Measurements from ENCODE around the gene MISFA. TPM values are rescaled to one million over a fixed set of nuclear protein-coding genes. Genes with fewer than 3 reads are reported as not detected.

MISFA gene
- total RNA-seq, 4 donors from 2014 or later = 1.3 to 2.8 (median 2.1) TPM; not detected in 1

DNA sequence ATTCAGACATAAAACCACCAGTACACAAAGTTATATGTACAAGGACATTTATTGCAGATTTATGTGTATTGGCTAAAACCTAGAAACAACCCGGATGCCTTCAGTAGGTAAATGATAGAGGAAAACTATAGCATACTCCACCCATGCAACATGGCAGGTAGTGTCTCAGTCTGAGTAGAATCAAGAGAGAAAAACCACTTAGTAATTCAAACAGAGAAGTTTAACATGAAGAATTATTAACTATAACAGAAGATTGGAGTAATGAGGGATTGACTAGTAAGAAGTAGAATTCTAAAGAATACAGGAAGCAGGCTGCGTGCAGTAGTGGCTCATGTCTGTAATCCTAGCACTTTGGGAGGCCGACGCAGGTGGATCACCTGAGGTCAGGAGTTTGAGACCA is 50.8 kb downstream of the MISFA start:
- WGBS, 2 donors = 91 to 97% methylated on average over 4 of the region's 4 CpGs
- no peak overlapping the region for H3K4me3 ChIP-seq (ENCODE audit: low read depth, poor library complexity, severe bottlenecking)
- intact Hi-C loops (cut with DNase I; ENCODE audit: low total_unique reads) = no loop called here
- TF ChIP-seq, protein P1, sequence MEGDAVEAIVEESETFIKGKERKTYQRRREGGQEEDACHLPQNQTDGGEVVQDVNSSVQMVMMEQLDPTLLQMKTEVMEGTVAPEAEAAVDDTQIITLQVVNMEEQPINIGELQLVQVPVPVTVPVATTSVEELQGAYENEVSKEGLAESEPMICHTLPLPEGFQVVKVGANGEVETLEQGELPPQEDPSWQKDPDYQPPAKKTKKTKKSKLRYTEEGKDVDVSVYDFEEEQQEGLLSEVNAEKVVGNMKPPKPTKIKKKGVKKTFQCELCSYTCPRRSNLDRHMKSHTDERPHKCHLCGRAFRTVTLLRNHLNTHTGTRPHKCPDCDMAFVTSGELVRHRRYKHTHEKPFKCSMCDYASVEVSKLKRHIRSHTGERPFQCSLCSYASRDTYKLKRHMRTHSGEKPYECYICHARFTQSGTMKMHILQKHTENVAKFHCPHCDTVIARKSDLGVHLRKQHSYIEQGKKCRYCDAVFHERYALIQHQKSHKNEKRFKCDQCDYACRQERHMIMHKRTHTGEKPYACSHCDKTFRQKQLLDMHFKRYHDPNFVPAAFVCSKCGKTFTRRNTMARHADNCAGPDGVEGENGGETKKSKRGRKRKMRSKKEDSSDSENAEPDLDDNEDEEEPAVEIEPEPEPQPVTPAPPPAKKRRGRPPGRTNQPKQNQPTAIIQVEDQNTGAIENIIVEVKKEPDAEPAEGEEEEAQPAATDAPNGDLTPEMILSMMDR (IDR thresholded peaks at IDR 0.05) = no peak
- no peak for TF ChIP-seq POLR2A (IDR thresholded peaks at IDR 0.05)
- DNase-seq (ENCODE audit: low spot score in 2 of 2) = peak in 1 of 2 donors; percentile 4

DNA sequence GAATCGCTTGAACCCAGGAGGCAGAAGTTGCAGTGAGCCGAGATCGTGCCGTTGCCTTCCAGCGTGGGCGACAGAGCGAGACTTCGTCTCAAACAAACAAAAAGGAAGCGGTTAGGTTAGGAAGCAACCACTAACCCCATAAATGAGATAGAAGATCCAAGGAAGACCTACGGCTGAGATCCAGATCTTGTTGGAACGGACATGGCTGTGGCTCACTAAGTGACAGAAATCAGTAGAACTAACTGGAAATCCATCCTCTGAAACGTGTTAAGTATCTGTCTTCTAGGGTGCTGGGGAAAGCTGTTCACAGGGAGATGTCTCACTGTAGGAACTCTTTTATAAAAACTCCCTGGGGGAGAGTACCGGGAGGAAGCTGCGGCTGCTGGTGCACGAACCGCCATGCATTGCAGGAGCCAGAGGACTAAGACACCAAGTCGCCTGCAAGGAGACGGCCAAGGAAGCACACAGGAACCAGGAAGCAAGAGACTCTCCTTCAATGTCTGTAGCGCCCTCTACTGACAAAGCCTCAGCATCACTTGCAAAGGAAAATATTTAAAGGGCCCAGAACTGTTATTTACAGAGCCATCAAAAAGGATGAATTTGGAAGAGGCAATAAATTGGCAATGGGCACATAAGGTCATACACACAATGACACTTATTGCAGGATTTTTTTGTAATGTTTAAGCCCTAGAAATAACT is 51.4 kb downstream of the MISFA start:
- no peak for TF ChIP-seq POLR2A (IDR thresholded peaks at IDR 0.05)
- TF ChIP-seq, protein P1 (IDR thresholded peaks at IDR 0.05) = no peak
- DNase-seq (ENCODE audit: low spot score in 2 of 2) = peak; percentile 23 to 76
- 70 to 77% methylated on average over 19 of the region's 19 CpGs for WGBS, 2 donors
- H3K4me3 ChIP-seq (ENCODE audit: low read depth, poor library complexity, severe bottlenecking) = no peak overlapping the region
- intact Hi-C loops (cut with DNase I; ENCODE audit: low total_unique reads) = no loop called here

Other genes with a start within 250 kb of the MISFA start
- gene LDHA, start 205.2 kb upstream of the MISFA start, total RNA-seq = 100 to 1,000 TPM; 488 to 761 (median 562) TPM
- not detected for gene LDHC, start 187.5 kb upstream of the MISFA start, total RNA-seq
- not detected for gene LDHAL6A, start 143.9 kb upstream of the MISFA start, total RNA-seq
- gene TSG101, start 72.8 kb upstream of the MISFA start, total RNA-seq = 100 to 1,000 TPM in 1 of 4 donors, 10 to 100 TPM in 3; 76.9 to 103 (median 85.8) TPM
- 10 to 100 TPM; 21.4 to 50.2 (median 31.3) TPM for gene UEVLD, start 11.1 kb upstream of the MISFA start, total RNA-seq
- gene SPTY2D1, start 34.6 kb downstream of the MISFA start, total RNA-seq = 10 to 100 TPM; 15.8 to 25.4 (median 19.7) TPM
- 10 to 100 TPM; 37.6 to 96.2 (median 52.8) TPM for gene TMEM86A, start 99.0 kb downstream of the MISFA start, total RNA-seq
- gene IGSF22, start 126.4 kb downstream of the MISFA start, total RNA-seq = under 1 TPM in 3 of 4 donors, not detected in 1; 0.15 to 0.68 (median 0.34) TPM
- 1 to 10 TPM in 1 of 4 donors, under 1 TPM in 2, not detected in 1; 0.29 to 2.7 (median 0.69) TPM for gene PTPN5, start 192.0 kb downstream of the MISFA start, total RNA-seq